Measurements from ENCODE around the gene LEMD3. TPM values are rescaled to one million over a fixed set of nuclear protein-coding genes. Genes with fewer than 3 reads are reported as not detected.

Gene LEMD3
- total RNA-seq, 1 donor from 2014 or later = 17.2 TPM

- intact Hi-C loops (cut with DNase I) = no loop called here
- DNase-seq (ENCODE audit: low spot score) = no peak
These were observed 30.2 kb downstream of the LEMD3 start for GRCh38 chr12:65199604-65200003.

- intact Hi-C loops (cut with DNase I) = no loop called here
These were observed 30.8 kb downstream of the LEMD3 start for GRCh38 chr12:65200007-65200665.

GRCh38 chr12:65203376-65203775 is 34.0 kb downstream of the LEMD3 start:
- DNase-seq (ENCODE audit: low spot score) = no peak
- intact Hi-C loops (cut with DNase I) = no loop called here

More at GRCh38 chr12:65200007-65200665, 30.8 kb downstream of the LEMD3 start:
- no peak for DNase-seq (ENCODE audit: low spot score)

- intact Hi-C loops (cut with DNase I) = loop anchor here (5.0 kb wide), 1 partner anchor 33 kb away; no protein-coding TSS in a partner anchor
- DNase-seq (ENCODE audit: low spot score) = no peak
These were observed 35.6 kb downstream of the LEMD3 start for GRCh38 chr12:65204886-65205525.

- intact Hi-C loops (cut with DNase I) = loop anchor here (5.0 kb wide), 1 partner anchor 34 kb away; no protein-coding TSS in a partner anchor
- no peak for DNase-seq (ENCODE audit: low spot score)
These were observed 36.5 kb downstream of the LEMD3 start for GRCh38 chr12:65205886-65206285.

GRCh38 chr12:65208125-65208524 is 38.7 kb downstream of the LEMD3 start:
- no peak for DNase-seq (ENCODE audit: low spot score)
- intact Hi-C loops (cut with DNase I) = loop anchor here (5.0 kb wide), 1 partner anchor 36 kb away; no protein-coding TSS in a partner anchor

- DNase-seq (ENCODE audit: low spot score) = no peak
- intact Hi-C loops (cut with DNase I) = loop anchor here (5.0 kb wide), 1 partner anchor 37 kb away; no protein-coding TSS in a partner anchor
These were observed 39.7 kb downstream of the LEMD3 start for GRCh38 chr12:65208964-65209654.

GRCh38 chr12:65209655-65210043 is 40.3 kb downstream of the LEMD3 start:
- no peak for DNase-seq (ENCODE audit: low spot score)
- intact Hi-C loops (cut with DNase I) = loop anchor here (5.0 kb wide), 1 partner anchor 37 kb away; no protein-coding TSS in a partner anchor

- no peak for DNase-seq (ENCODE audit: low spot score)
- intact Hi-C loops (cut with DNase I) = no loop called here
These were observed 47.7 kb downstream of the LEMD3 start for GRCh38 chr12:65217086-65217485.

- DNase-seq (ENCODE audit: low spot score) = no peak
- intact Hi-C loops (cut with DNase I) = no loop called here
These were observed 51.4 kb downstream of the LEMD3 start for GRCh38 chr12:65220761-65221160.

GRCh38 chr12:65229441-65229840 is 60.1 kb downstream of the LEMD3 start:
- no peak for DNase-seq (ENCODE audit: low spot score)
- intact Hi-C loops (cut with DNase I) = no loop called here

- intact Hi-C loops (cut with DNase I) = loop anchor here (5.0 kb wide), 1 partner anchor 340 kb away; no protein-coding TSS in a partner anchor
- no peak for DNase-seq (ENCODE audit: low spot score)
These were observed 63.2 kb downstream of the LEMD3 start for GRCh38 chr12:65232476-65233077.

GRCh38 chr12:65237153-65237552 is 67.8 kb downstream of the LEMD3 start:
- no peak for DNase-seq (ENCODE audit: low spot score)
- intact Hi-C loops (cut with DNase I) = no loop called here

- intact Hi-C loops (cut with DNase I) = no loop called here
- no peak for DNase-seq (ENCODE audit: low spot score)
These were observed 69.2 kb downstream of the LEMD3 start for GRCh38 chr12:65238609-65239008.

- no peak for DNase-seq (ENCODE audit: low spot score)
- intact Hi-C loops (cut with DNase I) = no loop called here
These were observed 79.6 kb downstream of the LEMD3 start for GRCh38 chr12:65248656-65249633.

GRCh38 chr12:65252515-65252914 is 83.1 kb downstream of the LEMD3 start:
- no peak for DNase-seq (ENCODE audit: low spot score)
- intact Hi-C loops (cut with DNase I) = no loop called here

- no peak for DNase-seq (ENCODE audit: low spot score)
- intact Hi-C loops (cut with DNase I) = no loop called here
These were observed 88.6 kb downstream of the LEMD3 start for GRCh38 chr12:65257986-65258385.

- intact Hi-C loops (cut with DNase I) = no loop called here
These were observed 90.1 kb downstream of the LEMD3 start for GRCh38 chr12:65259501-65259900.

GRCh38 chr12:65263777-65264176 is 94.4 kb downstream of the LEMD3 start:
- intact Hi-C loops (cut with DNase I) = no loop called here
- no peak for DNase-seq (ENCODE audit: low spot score)

More at GRCh38 chr12:65259501-65259900, 90.1 kb downstream of the LEMD3 start:
- DNase-seq (ENCODE audit: low spot score) = no peak

All from cardiac septum (tissue), 1 donor.